Calu3 (cell line): ENCODE data around the gene LTC4S. TPM values are rescaled to one million over a fixed set of nuclear protein-coding genes. Genes with fewer than 3 reads are reported as not detected.

Experiments
- BruUV-seq: library from RNA; stranded (reverse); fragments of 400-500 nt; replicated peaks from 2 replicates; lab custom pipeline; 2021; lab: Mats Ljungman, UMichigan
- CTCF ChIA-PET: fragments of 300-600 bp; sonication (Branson Sonifier 250); formaldehyde crosslinking; loops from one replicate; lab custom pipeline; 2022; ENCODE audit warnings: antibody characterized with exemption; lab: Charles Lee
- DNase-seq: peaks from one replicate; pipeline ENCODE4 v3.0.0; 2022
- H3K27ac Mint-ChIP-seq: one replicate; pipeline ENCODE4 v1.8.0; 2022; ENCODE audit warnings: mixed read lengths; ENCODE audit not compliant: unreplicated experiment
- H3K27me3 Mint-ChIP-seq: one replicate; pipeline ENCODE4 v1.8.0; 2022; ENCODE audit warnings: mixed read lengths; ENCODE audit not compliant: unreplicated experiment
- H3K36me3 Mint-ChIP-seq: one replicate; pipeline ENCODE4 v1.8.0; 2022; ENCODE audit warnings: mild to moderate bottlenecking, moderate library complexity, mixed read lengths; ENCODE audit not compliant: insufficient read depth, unreplicated experiment
- H3K4me1 Mint-ChIP-seq: one replicate; pipeline ENCODE4 v1.8.0; 2022; ENCODE audit warnings: mild to moderate bottlenecking, low read depth, mixed read lengths; ENCODE audit not compliant: unreplicated experiment
- H3K4me3 Mint-ChIP-seq: one replicate; pipeline ENCODE4 v1.8.0; 2022; ENCODE audit warnings: mild to moderate bottlenecking, low read depth, moderate library complexity, mixed read lengths; ENCODE audit not compliant: unreplicated experiment
- H3K9me3 Mint-ChIP-seq: one replicate; pipeline ENCODE4 v1.8.0; 2022; ENCODE audit warnings: low read depth, mixed read lengths; ENCODE audit not compliant: unreplicated experiment
- CTCF ChIP-seq: fragments of 200-600 bp; IDR thresholded peaks from one replicate; pipeline ENCODE4 v1.8.0; 2022; ENCODE audit warnings: antibody characterized with exemption; ENCODE audit not compliant: unreplicated experiment
- intact Hi-C: fragments of 100-400 bp; cut with micrococcal nuclease; formaldehyde crosslinking; loops from one replicate; pipeline ENCODE4 v1.10.0; 2022; ENCODE audit not compliant: unreplicated experiment
- total RNA-seq: library from RNA; stranded (reverse); gene quantifications from 2 replicates; pipeline ENCODE4 v1.2.3, GENCODE V29; 2022

LTC4S gene
- total RNA-seq, 1 experiment from 2014 or later = 4.9 TPM

DNA sequence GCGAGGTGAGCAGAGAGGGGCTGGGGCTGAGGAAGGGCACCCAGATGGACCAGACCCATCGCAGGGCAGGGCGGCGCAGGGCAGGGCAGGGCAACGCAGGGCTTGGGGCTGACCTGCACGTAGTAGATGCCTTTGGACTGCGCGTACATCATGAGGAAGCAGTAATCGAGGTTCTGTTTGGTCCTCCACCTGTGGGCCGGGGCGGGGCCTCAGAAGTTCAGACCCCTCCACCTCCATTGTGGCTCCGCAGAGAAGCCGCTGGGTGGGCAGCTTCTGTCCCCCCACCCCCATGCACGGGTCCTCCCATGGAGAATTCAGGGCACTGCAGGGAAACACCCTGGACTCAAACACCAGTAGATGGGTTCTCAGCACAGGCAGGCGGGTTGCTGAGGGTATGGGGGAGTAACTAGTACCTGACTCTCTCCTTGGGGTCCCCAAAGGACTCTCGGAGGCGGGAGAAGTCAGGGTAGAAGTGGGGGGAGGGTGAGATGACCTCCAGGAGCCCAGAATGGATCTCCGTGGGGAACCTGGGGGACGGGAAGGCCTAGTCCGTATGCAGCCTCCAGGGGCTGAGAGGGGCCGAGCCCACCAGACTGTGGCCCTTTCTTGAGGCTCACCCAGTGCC lies 6.4 kb downstream of the LTC4S start:
- TF ChIP-seq CTCF = no peak
- no TSS peak for BruUV-seq
- DNase-seq = no peak
- intact Hi-C loops = loop anchor here (5.0 kb wide), 1 partner anchor 178 kb away; the partner anchor contains the start of gene HNRNPH1
- Mint-ChIP-seq H3K9me3 (no peaks in the 10 kb centered on the region), H3K36me3 (peaks cover 100% of the 10 kb centered on the region), H3K27me3 (no peaks in the 10 kb centered on the region), H3K4me3 (no peak overlapping the region), H3K27ac (no peak overlapping the region), H3K4me1 (peaks cover 36% of the 10 kb centered on the region)
- CTCF ChIA-PET = no interaction called here

GRCh38 chr5:179800696-179801201 lies 7.0 kb downstream of the LTC4S start:
- H3K27ac Mint-ChIP-seq = no peak overlapping the region
- BruUV-seq = no TSS peak
- TF ChIP-seq CTCF = no peak
- DNase-seq = no peak
- CTCF ChIA-PET = no interaction called here
- H3K27me3 Mint-ChIP-seq = no peaks in the 10 kb centered on the region
- H3K4me3 Mint-ChIP-seq = no peak overlapping the region
- intact Hi-C loops = loop anchor here (5.0 kb wide), 1 partner anchor 178 kb away; the partner anchor contains the start of gene HNRNPH1
- H3K9me3 Mint-ChIP-seq = no peaks in the 10 kb centered on the region
- H3K36me3 Mint-ChIP-seq = peaks cover 100% of the 10 kb centered on the region
- H3K4me1 Mint-ChIP-seq = peaks cover 36% of the 10 kb centered on the region

GRCh38 chr5:179801304-179802206 lies 7.8 kb downstream of the LTC4S start:
- no peak for TF ChIP-seq CTCF
- no peaks in the 10 kb centered on the region for H3K27me3 Mint-ChIP-seq
- CTCF ChIA-PET = no interaction called here
- no peak overlapping the region for H3K4me3 Mint-ChIP-seq
- intact Hi-C loops = loop anchor here (5.0 kb wide), 1 partner anchor 179 kb away; the partner anchor contains the start of gene HNRNPH1
- H3K9me3 Mint-ChIP-seq = no peaks in the 10 kb centered on the region
- BruUV-seq = no TSS peak
- no peak overlapping the region for H3K27ac Mint-ChIP-seq
- peaks cover 98% of the 10 kb centered on the region for H3K36me3 Mint-ChIP-seq
- no peak for DNase-seq
- H3K4me1 Mint-ChIP-seq = peaks cover 34% of the 10 kb centered on the region

DNA sequence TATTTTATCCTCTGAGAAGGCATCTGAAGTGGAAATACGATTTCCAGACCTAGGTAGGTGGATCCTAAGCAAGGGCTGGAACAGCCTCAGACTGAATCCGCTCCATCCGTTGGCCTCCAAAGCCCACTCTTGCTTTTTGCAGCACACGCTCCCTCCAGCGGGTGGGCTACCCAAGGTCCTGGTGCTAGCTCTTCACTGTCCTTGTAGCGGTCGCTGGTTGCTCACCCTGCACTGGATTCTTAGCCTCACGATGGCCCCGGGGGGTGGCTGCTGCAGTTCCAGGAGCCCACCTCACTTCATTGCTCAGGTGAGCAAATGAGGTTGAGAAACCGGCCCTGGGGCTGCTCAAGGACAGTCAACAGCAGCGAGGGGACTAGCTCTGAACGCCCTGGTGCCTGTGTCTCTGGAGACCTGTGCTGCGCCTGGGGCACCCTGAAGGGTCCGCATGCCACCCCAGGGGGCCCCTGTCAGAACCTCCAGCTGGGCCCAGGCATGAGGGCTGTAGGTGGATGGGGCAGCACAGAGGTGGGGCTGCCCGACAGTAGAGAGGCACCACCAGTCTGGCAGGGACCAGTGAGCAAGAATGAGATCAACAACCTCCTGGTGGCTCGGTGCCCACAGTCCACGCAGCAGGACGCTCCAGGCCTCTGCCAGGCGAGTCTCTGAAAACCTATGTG lies 8.6 kb downstream of the LTC4S start:
- H3K27ac Mint-ChIP-seq = no peak overlapping the region
- CTCF ChIA-PET = no interaction called here

More for the DNA sequence above, 8.6 kb downstream of the LTC4S start:
- Mint-ChIP-seq H3K4me3 (peak overlapping the region; percentile 95), H3K27me3 (no peaks in the 10 kb centered on the region), H3K9me3 (no peaks in the 10 kb centered on the region), H3K4me1 (peaks cover 26% of the 10 kb centered on the region), H3K36me3 (peaks cover 98% of the 10 kb centered on the region)
- no peak for TF ChIP-seq CTCF
- DNase-seq = no peak
- no TSS peak for BruUV-seq
- intact Hi-C loops = loop anchor here (5.0 kb wide), 1 partner anchor 180 kb away; the partner anchor contains the start of gene HNRNPH1
